Esophagus (tissue), 2 donors: ENCODE data around the gene DMKN. TPM values are rescaled to one million over a fixed set of nuclear protein-coding genes. Genes with fewer than 3 reads are reported as not detected.

Experiments
- H3K27ac ChIP-seq, 2 donors: one replicate each; pipeline ENCODE4 v1.5.1; 2013; ENCODE audit warnings: low read depth in 2 of 2, mild to moderate bottlenecking in 2 of 2, inconsistent platforms in 1 of 2, low read length in 1 of 2, moderate library complexity in 1 of 2
- H3K27me3 ChIP-seq, 2 donors: one replicate each; pipeline ENCODE4 v1.6.1; 2013; ENCODE audit warnings: low read length in 2 of 2, control low read depth in 1 of 2, mild to moderate bottlenecking in 1 of 2; ENCODE audit not compliant: insufficient read depth in 2 of 2, control insufficient read depth in 1 of 2
- H3K36me3 ChIP-seq, 2 donors: one replicate each; pipeline ENCODE4 v1.6.1; 2013; ENCODE audit warnings: low read length in 1 of 2; ENCODE audit not compliant: control insufficient read depth in 2 of 2, insufficient read depth in 2 of 2
- H3K4me1 ChIP-seq, 2 donors: one replicate each; pipeline ENCODE4 v1.6.1; 2013; ENCODE audit warnings: low read length in 1 of 2; ENCODE audit not compliant: control insufficient read depth in 2 of 2, insufficient read depth in 2 of 2
- H3K4me3 ChIP-seq, 2 donors: one replicate each; pipeline ENCODE4 v1.5.1; 2013; ENCODE audit warnings: low read length in 2 of 2, mild to moderate bottlenecking in 2 of 2, low read depth in 1 of 2, moderate library complexity in 1 of 2
- H3K9me3 ChIP-seq, 2 donors: one replicate each; pipeline ENCODE4 v1.6.1; 2013; ENCODE audit warnings: mild to moderate bottlenecking in 2 of 2, low read depth in 1 of 2, low read length in 1 of 2, moderate library complexity in 1 of 2; ENCODE audit not compliant: control insufficient read depth in 2 of 2, insufficient read depth in 1 of 2
- whole genome bisulfite sequencing, 2 donors: extraction: QIAGEN DNeasy Blood & Tissue Kit; methylation state at CpG; one replicate each; pipeline ENCODE4 v1.1.7; 2013; 5-methylcytosine and 5-hydroxymethylcytosine counted together
- polyA plus RNA-seq, 2 donors: library from polyadenylated mRNA; stranded (reverse); fragments of 200-250 nt; gene quantifications; one replicate each; pipeline ENCODE4 v1.2.3, GENCODE V29; 2013
- donor health status: healthy with polysubstance abuse.
- donor health status: Bipolar disorder and iron deficiency.

Gene DMKN
- polyA plus RNA-seq, 2 donors = 223 to 315 TPM

DNA sequence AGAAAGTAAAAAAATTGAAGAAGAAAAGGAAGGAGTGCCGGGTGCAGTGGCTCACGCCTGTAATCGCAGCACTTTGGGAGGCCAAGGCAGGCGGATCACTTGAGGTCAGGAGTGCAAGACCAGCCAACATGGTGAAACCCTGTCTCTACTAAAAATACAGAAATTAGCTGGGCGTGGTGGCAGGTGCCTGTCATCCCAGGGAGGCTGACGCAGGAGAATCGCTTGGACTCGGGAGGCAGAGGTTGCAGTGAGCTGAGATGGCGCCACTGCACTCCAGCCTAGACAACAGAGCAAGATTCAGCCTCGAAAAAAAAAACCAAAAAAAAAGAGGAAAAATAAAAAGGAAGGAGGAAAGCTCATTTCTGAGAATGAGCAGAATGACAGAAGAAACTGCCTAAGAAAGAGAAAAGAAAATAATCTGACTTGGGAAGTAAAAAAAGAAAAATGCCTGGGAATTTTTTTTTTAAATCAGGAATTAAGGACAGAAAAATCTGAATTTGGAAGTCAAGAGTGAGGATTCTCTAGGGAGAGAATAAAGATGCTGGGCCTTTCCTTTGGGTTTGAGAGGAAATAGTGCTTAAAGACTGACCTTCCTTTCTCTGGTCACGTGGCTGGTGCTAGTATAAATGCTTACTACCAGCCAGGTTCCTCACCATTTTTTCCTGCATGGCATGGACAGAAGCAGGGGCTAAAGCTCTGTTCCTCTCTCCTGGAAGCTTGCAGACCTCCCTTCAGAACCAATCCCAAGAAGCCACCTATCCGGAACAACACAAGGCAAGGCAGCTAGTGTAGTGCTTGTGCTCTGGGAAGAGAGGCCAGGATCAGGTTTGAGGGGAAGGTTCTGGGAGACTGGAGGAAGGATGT, 65.6 kb downstream of the DMKN start, which contains the start of gene FFAR2:
FFAR2 (plus strand) TSS at position 652 of the 864 bp plus-strand sequence. CDS start 1,458 bp downstream, outside the sequence.
- Histone ChIP-seq H3K4me1 (peaks cover 0 to 10% of the 10 kb centered on the region in 2 donors), H3K4me3 (no peak within 1 kb of the TSS), H3K27me3 (no peaks in the 10 kb centered on the region), H3K9me3 (no peaks in the 10 kb centered on the region), H3K27ac (peak within 1 kb of the TSS; percentile 69 to 85), H3K36me3 (no peaks in the 10 kb centered on the region)
- 83% methylated on average over 12 of the region's 12 CpGs for WGBS, 2 donors

Other genes with a start within 250 kb of the DMKN start
- gene USF2, start 244.7 kb downstream of the DMKN start, polyA plus RNA-seq = 10 to 100 TPM; 74.7 to 97.6 TPM
- gene HAMP, start 231.1 kb downstream of the DMKN start, polyA plus RNA-seq = under 1 TPM in 1 of 2 donors, not detected in 1; 0.08 TPM
- not detected for gene MAG, start 221.5 kb downstream of the DMKN start, polyA plus RNA-seq
- gene CD22, start 184.5 kb downstream of the DMKN start, polyA plus RNA-seq = 1 to 10 TPM in 1 of 2 donors, under 1 TPM in 1; 0.71 to 1.2 TPM
- gene FFAR1, start 165.7 kb downstream of the DMKN start, polyA plus RNA-seq = not detected
- gene FFAR3, start 155.2 kb downstream of the DMKN start, polyA plus RNA-seq = not detected
- not detected for gene GPR42, start 142.6 kb downstream of the DMKN start, polyA plus RNA-seq
- 1 to 10 TPM in 1 of 2 donors, under 1 TPM in 1; 0.59 to 1.4 TPM for gene FFAR2, start 65.4 kb downstream of the DMKN start, polyA plus RNA-seq
- 100 to 1,000 TPM; 109 to 238 TPM for gene KRTDAP, start 23.2 kb downstream of the DMKN start, polyA plus RNA-seq
- 1,000 to 10,000 TPM in 1 of 2 donors, 100 to 1,000 TPM in 1; 453 to 1,191 TPM for gene SBSN, start 14.7 kb upstream of the DMKN start, polyA plus RNA-seq
- gene GAPDHS, start 19.8 kb upstream of the DMKN start, polyA plus RNA-seq = not detected
- gene TMEM147, start 32.0 kb upstream of the DMKN start, polyA plus RNA-seq = 100 to 1,000 TPM in 1 of 2 donors, 10 to 100 TPM in 1; 61.7 to 145 TPM
- gene ATP4A, start 50.0 kb upstream of the DMKN start, polyA plus RNA-seq = under 1 TPM; 0.02 to 0.12 TPM
- not detected for gene PMIS2, start 72.5 kb upstream of the DMKN start, polyA plus RNA-seq
- gene HAUS5, start 99.1 kb upstream of the DMKN start, polyA plus RNA-seq = 10 to 100 TPM; 10.1 to 24.1 TPM
- 10 to 100 TPM; 47.8 to 61.5 TPM for gene RBM42, start 115.4 kb upstream of the DMKN start, polyA plus RNA-seq
- 1 to 10 TPM; 3.4 to 5.6 TPM for gene ETV2, start 128.1 kb upstream of the DMKN start, polyA plus RNA-seq
- gene COX6B1, start 134.7 kb upstream of the DMKN start, polyA plus RNA-seq = 1,000 to 10,000 TPM; 1,022 to 1,339 TPM
- 10 to 100 TPM; 10.7 to 11.5 TPM for gene UPK1A, start 152.9 kb upstream of the DMKN start, polyA plus RNA-seq
- gene ZBTB32, start 190.9 kb upstream of the DMKN start, polyA plus RNA-seq = under 1 TPM; 0.07 to 0.18 TPM
- 10 to 100 TPM; 21.5 to 33.8 TPM for gene KMT2B, start 204.4 kb upstream of the DMKN start, polyA plus RNA-seq
- gene IGFLR1, start 228.8 kb upstream of the DMKN start, polyA plus RNA-seq = 1 to 10 TPM; 4.3 to 5.1 TPM
- 10 to 100 TPM; 17.4 to 43.4 TPM for gene U2AF1L4, start 231.8 kb upstream of the DMKN start, polyA plus RNA-seq
- 100 to 1,000 TPM in 1 of 2 donors, 10 to 100 TPM in 1; 62.5 to 128 TPM for gene PSENEN, start 232.0 kb upstream of the DMKN start, polyA plus RNA-seq
- 10 to 100 TPM; 10.6 to 20.9 TPM for gene LIN37, start 234.9 kb upstream of the DMKN start, polyA plus RNA-seq
- gene HSPB6, start 243.4 kb upstream of the DMKN start, polyA plus RNA-seq = 10 to 100 TPM; 12.5 to 18.3 TPM
- gene PROSER3, start 244.5 kb upstream of the DMKN start, polyA plus RNA-seq = 10 to 100 TPM in 1 of 2 donors, 1 to 10 TPM in 1; 5.5 to 13.8 TPM